GM18507 (cell line): ENCODE data around the gene PARN.

ENCODE experiments used
- DNase-seq: peaks from one replicate; pipeline ENCODE4 v3.0.0; 2011; ENCODE audit warnings: low read depth; ENCODE audit not compliant: insufficient read length; ENCODE audit errors: extremely low spot score
- FAIRE-seq: peaks from 2 replicates; lab custom pipeline; 2011; peaks lifted over from hg19 to GRCh38; lab: Jason Lieb, UNC

The PARN gene

GRCh38 chr16:14509055-14509454, 121.0 kb downstream of the PARN start:
- FAIRE-seq (no peak), DNase-seq (no peak)

- DNase-seq (no peak), FAIRE-seq (peak; percentile 12)
Observed at GRCh38 chr16:14505846-14506245, 124.2 kb downstream of the PARN start.

GRCh38 chr16:14502932-14503741, 126.9 kb downstream of the PARN start:
- peak; percentile 78 for FAIRE-seq
- peak; percentile 26 for DNase-seq

GRCh38 chr16:14502256-14502875, 127.7 kb downstream of the PARN start:
- FAIRE-seq (no peak), DNase-seq (no peak)

- FAIRE-seq (no peak), DNase-seq (no peak)
Observed at GRCh38 chr16:14501331-14502255, 128.5 kb downstream of the PARN start.

- FAIRE-seq = no peak
- no peak for DNase-seq
Observed at GRCh38 chr16:14500791-14501190, 129.3 kb downstream of the PARN start.

GRCh38 chr16:14499110-14499509, 130.9 kb downstream of the PARN start:
- DNase-seq = no peak
- no peak for FAIRE-seq

- DNase-seq (no peak), FAIRE-seq (no peak)
Observed at GRCh38 chr16:14497245-14498082, 132.6 kb downstream of the PARN start.

- FAIRE-seq (no peak), DNase-seq (no peak)
Observed at GRCh38 chr16:14496786-14497185, 133.3 kb downstream of the PARN start.

GRCh38 chr16:14496047-14496770, 133.9 kb downstream of the PARN start:
- FAIRE-seq = no peak
- DNase-seq = no peak

- no peak for FAIRE-seq
- no peak for DNase-seq
Observed at GRCh38 chr16:14495213-14496046, 134.6 kb downstream of the PARN start.

- DNase-seq = no peak
- FAIRE-seq = no peak
Observed at GRCh38 chr16:14494396-14494966, 135.6 kb downstream of the PARN start.

- DNase-seq (no peak), FAIRE-seq (no peak)
Observed at GRCh38 chr16:14493791-14494190, 136.3 kb downstream of the PARN start.

GRCh38 chr16:14492614-14493013, 137.4 kb downstream of the PARN start:
- FAIRE-seq (peak; percentile 66), DNase-seq (no peak)

GRCh38 chr16:14491861-14492529, 138.1 kb downstream of the PARN start:
- DNase-seq = no peak
- no peak for FAIRE-seq

- DNase-seq (no peak), FAIRE-seq (no peak)
Observed at GRCh38 chr16:14490235-14490634, 139.8 kb downstream of the PARN start.

- no peak for FAIRE-seq
- no peak for DNase-seq
Observed at GRCh38 chr16:14489460-14489859, 140.6 kb downstream of the PARN start.
